Activated T-cell treated with anti-CD3 and anti-CD28 coated beads, Interleukin-2, amount 50 U/mL, for 72 hours (primary cell): ENCODE results near the gene IL17REL. TPM values are rescaled to one million over a fixed set of nuclear protein-coding genes. Genes with fewer than 3 reads are reported as not detected.

ENCODE experiments used
- ATAC-seq, 2 donors: fragments of 150-1000 bp; cut with Tn5 transposase; replicated peaks in 1 of 2; 2 replicates each; pipeline ENCODE4 v1.10.0; 2021; ENCODE audit warnings: moderate library complexity in 2 of 2, mild to moderate bottlenecking in 1 of 2
- DNase-seq, 2 donors: peaks; one replicate each; pipeline ENCODE4 v3.0.0; 2021 to 2022; ENCODE audit warnings: mixed read lengths in 1 of 2
- H3K27ac Mint-ChIP-seq: one replicate; pipeline ENCODE4 v1.8.0; 2022; ENCODE audit warnings: mild to moderate bottlenecking, moderate library complexity, mixed read lengths
- H3K27me3 Mint-ChIP-seq: one replicate; pipeline ENCODE4 v1.8.0; 2022; ENCODE audit warnings: low read depth, mixed read lengths
- H3K36me3 Mint-ChIP-seq, 2 donors: one replicate each; pipeline ENCODE4 v1.8.0; 2022; ENCODE audit warnings: mixed read lengths in 2 of 2, mild to moderate bottlenecking in 1 of 2; ENCODE audit not compliant: insufficient read depth in 2 of 2
- H3K4me1 Mint-ChIP-seq: one replicate; pipeline ENCODE4 v1.8.0; 2022; ENCODE audit warnings: low read depth, mixed read lengths
- H3K4me3 Mint-ChIP-seq, 2 donors: one replicate each; pipeline ENCODE4 v1.8.0; 2022; ENCODE audit warnings: mild to moderate bottlenecking in 2 of 2, mixed read lengths in 2 of 2, moderate library complexity in 2 of 2
- H3K9me3 Mint-ChIP-seq, 2 donors: one replicate each; pipeline ENCODE4 v1.8.0; 2022; ENCODE audit warnings: mixed read lengths in 2 of 2
- total RNA-seq, 2 donors: library from RNA; stranded (reverse); gene quantifications; one replicate each; pipeline ENCODE4 v1.2.3, GENCODE V29; 2022

The IL17REL gene
- total RNA-seq, 2 donors from 2014 or later = 0.36 to 1.1 TPM

GRCh38 chr22:49958931-49959781, 53.4 kb downstream of the IL17REL start:
- H3K27ac Mint-ChIP-seq = peak overlapping the region; percentile 92
- ATAC-seq = no peak

GRCh38 chr22:49958366-49958921, 54.1 kb downstream of the IL17REL start:
- peaks cover 4 to 6% of the 10 kb centered on the region in 2 donors for H3K36me3 Mint-ChIP-seq
- no peak overlapping the region for H3K27ac Mint-ChIP-seq
- ATAC-seq (no peak), DNase-seq (no peak)
- peak overlapping the region; percentile 91 for H3K4me3 Mint-ChIP-seq
- H3K4me1 Mint-ChIP-seq = peaks cover 17% of the 10 kb centered on the region
- H3K9me3 Mint-ChIP-seq = no peaks in the 10 kb centered on the region
- H3K27me3 Mint-ChIP-seq = no peaks in the 10 kb centered on the region

More at GRCh38 chr22:49958931-49959781, 53.4 kb downstream of the IL17REL start:
- H3K9me3 Mint-ChIP-seq = no peaks in the 10 kb centered on the region
- peaks cover 24% of the 10 kb centered on the region for H3K4me1 Mint-ChIP-seq
- peaks cover 8 to 13% of the 10 kb centered on the region in 2 donors for H3K36me3 Mint-ChIP-seq
- no peaks in the 10 kb centered on the region for H3K27me3 Mint-ChIP-seq
- peak overlapping the region; percentile 91 for H3K4me3 Mint-ChIP-seq
- no peak for DNase-seq

DNA sequence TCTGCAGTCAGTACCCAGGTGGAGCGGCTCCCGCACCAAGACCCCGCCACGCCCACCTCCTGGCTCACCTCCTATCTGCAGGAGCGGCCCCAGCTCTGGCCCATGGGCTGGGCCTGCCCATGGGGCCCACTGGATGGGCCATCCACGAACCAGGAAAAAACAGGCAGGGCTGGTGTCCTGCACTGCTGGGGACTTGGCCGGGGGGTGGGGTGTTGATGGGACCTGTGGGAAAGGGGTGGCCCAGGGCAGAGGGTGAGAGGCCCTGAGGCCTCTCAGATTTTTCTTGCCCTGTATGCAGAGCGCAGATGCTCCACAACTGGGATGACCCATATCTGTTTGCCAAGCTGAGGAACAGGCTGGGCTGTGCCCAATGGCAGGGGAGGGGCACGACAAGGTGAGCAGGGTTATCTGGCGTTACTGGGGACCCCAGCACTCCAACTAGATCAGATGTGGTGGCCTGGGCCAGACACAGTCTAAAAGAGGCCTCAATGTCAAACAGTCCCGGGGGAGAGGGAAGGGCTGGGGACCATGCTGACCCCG, 54.7 kb downstream of the IL17REL start:
- peak overlapping the region in 1 of 2 donors; percentile 42 for H3K4me3 Mint-ChIP-seq
- no peak overlapping the region for H3K27ac Mint-ChIP-seq
- peaks cover 4 to 5% of the 10 kb centered on the region in 2 donors for H3K36me3 Mint-ChIP-seq
- DNase-seq (no peak), ATAC-seq (no peak)
- no peaks in the 10 kb centered on the region for H3K9me3 Mint-ChIP-seq
- H3K27me3 Mint-ChIP-seq = no peaks in the 10 kb centered on the region
- H3K4me1 Mint-ChIP-seq = peaks cover 15% of the 10 kb centered on the region

- H3K27me3 Mint-ChIP-seq = no peaks in the 10 kb centered on the region
- H3K36me3 Mint-ChIP-seq = peaks cover 4 to 5% of the 10 kb centered on the region in 2 donors
- no peaks in the 10 kb centered on the region for H3K9me3 Mint-ChIP-seq
- DNase-seq (no peak), ATAC-seq (no peak)
- no peak overlapping the region for H3K27ac Mint-ChIP-seq
- H3K4me1 Mint-ChIP-seq = peaks cover 15% of the 10 kb centered on the region
- H3K4me3 Mint-ChIP-seq = no peak overlapping the region
These were observed 55.4 kb downstream of the IL17REL start for GRCh38 chr22:49956914-49957825.

- H3K4me1 Mint-ChIP-seq = peaks cover 15% of the 10 kb centered on the region
- no peaks in the 10 kb centered on the region for H3K36me3 Mint-ChIP-seq
- H3K4me3 Mint-ChIP-seq = no peak overlapping the region
- DNase-seq = no peak
- no peak overlapping the region for H3K27ac Mint-ChIP-seq
- ATAC-seq = no peak
- H3K27me3 Mint-ChIP-seq = no peaks in the 10 kb centered on the region
- H3K9me3 Mint-ChIP-seq = no peaks in the 10 kb centered on the region
These were observed 56.2 kb downstream of the IL17REL start for GRCh38 chr22:49956418-49956770.

DNA sequence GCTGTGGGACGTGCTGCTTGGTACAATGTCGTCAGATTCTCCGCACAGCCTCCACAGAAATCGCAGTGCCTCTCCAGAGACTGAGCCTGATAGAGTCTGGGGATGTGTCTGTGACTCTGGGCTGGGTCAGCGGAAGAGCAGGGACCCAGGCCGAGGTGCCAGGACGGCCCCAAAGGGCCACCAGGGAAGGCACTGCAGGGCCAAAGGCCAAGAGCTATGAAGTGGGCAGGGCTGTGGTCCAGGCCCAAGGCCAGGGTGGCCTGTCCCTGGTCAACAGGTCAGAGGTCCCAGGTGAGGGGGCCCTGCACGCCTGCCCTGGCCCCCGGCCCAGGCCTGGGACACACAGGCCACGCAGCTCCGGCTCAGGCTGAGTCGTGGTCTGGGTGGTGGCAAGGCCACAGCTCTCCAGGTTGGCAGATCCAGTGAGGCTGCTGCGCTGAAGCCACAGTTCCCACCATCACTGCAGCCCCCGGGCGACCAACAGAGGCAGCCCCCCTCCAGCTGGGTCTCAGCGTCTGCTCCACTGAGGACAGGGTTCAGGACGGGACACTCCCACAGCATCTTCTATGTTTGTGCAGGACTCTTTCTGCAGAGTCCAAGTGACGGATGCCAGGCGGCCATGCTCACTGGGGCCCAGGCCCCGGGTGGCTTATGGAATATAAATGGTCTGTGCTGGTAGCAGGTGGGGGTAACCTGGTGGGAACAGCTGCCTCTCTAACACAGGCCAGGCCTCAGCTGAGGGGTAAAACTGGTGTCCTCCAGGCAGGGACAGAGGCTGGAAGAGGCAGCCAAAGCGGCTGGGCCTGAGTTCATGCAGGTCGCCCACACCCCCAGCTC, 56.8 kb downstream of the IL17REL start:
- H3K27ac Mint-ChIP-seq = no peak overlapping the region
- ATAC-seq = no peak

DNA sequence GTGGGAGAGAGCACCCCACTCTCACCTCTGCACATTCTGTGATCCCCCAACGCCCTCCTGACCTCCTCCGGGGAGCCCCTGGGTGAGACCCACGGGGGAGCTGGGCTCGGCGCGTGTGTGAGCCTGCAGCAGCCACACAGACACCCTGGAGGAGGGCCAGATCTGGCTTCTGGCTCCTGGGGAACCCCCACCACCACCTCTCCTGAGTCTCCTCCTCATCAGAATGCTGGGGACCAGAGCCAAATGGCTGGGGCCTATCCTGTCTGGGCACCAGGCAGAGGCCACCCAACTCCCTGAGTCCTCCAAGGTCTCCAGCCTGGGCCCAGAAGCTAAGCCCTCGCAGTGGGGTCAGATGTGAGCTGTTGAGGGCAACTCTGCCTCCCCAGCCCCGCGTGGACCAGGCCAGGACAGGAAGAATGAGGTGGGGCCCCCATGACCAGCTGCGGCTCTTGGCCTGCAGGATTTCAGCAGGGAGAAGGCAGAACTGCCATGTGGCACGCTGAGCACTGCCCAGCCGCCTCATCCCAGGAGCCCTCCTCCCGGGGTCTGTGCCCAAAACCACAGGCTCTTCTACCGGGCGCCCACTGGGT, 57.5 kb downstream of the IL17REL start:
- Mint-ChIP-seq H3K27me3 (no peaks in the 10 kb centered on the region), H3K4me1 (peaks cover 15% of the 10 kb centered on the region), H3K36me3 (no peaks in the 10 kb centered on the region), H3K27ac (no peak overlapping the region), H3K4me3 (no peak overlapping the region), H3K9me3 (no peaks in the 10 kb centered on the region)
- no peak for DNase-seq
- ATAC-seq = no peak

More for the DNA sequence above, 56.8 kb downstream of the IL17REL start:
- Mint-ChIP-seq H3K27me3 (no peaks in the 10 kb centered on the region), H3K4me3 (no peak overlapping the region), H3K4me1 (peaks cover 15% of the 10 kb centered on the region), H3K9me3 (no peaks in the 10 kb centered on the region), H3K36me3 (no peaks in the 10 kb centered on the region)
- no peak for DNase-seq

DNA sequence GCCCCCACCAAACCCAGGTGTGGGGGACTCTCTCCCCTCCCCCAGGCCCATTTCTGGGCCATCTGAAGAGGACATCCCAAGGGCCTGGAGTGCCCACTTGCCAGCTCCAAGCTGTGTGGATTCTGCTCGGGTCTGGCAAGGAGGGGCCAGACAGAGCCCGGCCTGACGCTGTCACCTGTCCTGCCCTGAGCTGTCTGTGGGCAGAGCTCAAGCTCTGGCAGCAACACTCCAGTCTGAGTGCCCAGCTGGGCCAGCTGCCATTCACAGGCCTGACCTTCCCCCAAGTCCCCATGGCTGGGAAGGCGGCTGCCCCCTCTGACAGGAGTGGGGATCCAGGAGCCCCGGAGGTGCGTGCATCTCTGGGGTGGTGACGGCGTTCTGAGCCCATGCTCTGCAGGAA, 58.2 kb downstream of the IL17REL start:
- H3K9me3 Mint-ChIP-seq = no peaks in the 10 kb centered on the region

GRCh38 chr22:49953680-49954344, 58.8 kb downstream of the IL17REL start:
- Mint-ChIP-seq H3K36me3 (no peaks in the 10 kb centered on the region), H3K4me1 (peaks cover 6% of the 10 kb centered on the region), H3K27me3 (no peaks in the 10 kb centered on the region), H3K4me3 (no peak overlapping the region), H3K9me3 (no peaks in the 10 kb centered on the region), H3K27ac (no peak overlapping the region)
- DNase-seq (no peak), ATAC-seq (no peak)

More for the DNA sequence above, 58.2 kb downstream of the IL17REL start:
- DNase-seq (no peak), ATAC-seq (no peak)
- Mint-ChIP-seq H3K36me3 (no peaks in the 10 kb centered on the region), H3K27ac (no peak overlapping the region), H3K27me3 (no peaks in the 10 kb centered on the region), H3K4me1 (peaks cover 12% of the 10 kb centered on the region), H3K4me3 (no peak overlapping the region)

- H3K9me3 Mint-ChIP-seq = no peaks in the 10 kb centered on the region
- H3K4me3 Mint-ChIP-seq = no peak overlapping the region
- DNase-seq (no peak), ATAC-seq (no peak)
- no peak overlapping the region for H3K27ac Mint-ChIP-seq
- H3K27me3 Mint-ChIP-seq = no peaks in the 10 kb centered on the region
- H3K4me1 Mint-ChIP-seq = peaks cover 2% of the 10 kb centered on the region
- H3K36me3 Mint-ChIP-seq = no peaks in the 10 kb centered on the region
These were observed 59.4 kb downstream of the IL17REL start for GRCh38 chr22:49953027-49953679.
